Right atrium auricular region (tissue), 2 donors: ENCODE measurements around the gene CIAPIN1. TPM values are rescaled to one million over a fixed set of nuclear protein-coding genes. Genes with fewer than 3 reads are reported as not detected.

Source experiments
- DNase-seq: peaks from one replicate; pipeline ENCODE4 v3.0.0-alpha.2; 2019; ENCODE audit warnings: low spot score
- H3K27ac ChIP-seq, 2 donors: fragments of 200-600 bp; sonication (generic); 1 replicate in 1 of 2; 2 replicates in 1 of 2; pipeline ENCODE4 v1.5.1; 2016 to 2019
- H3K27me3 ChIP-seq, 2 donors: fragments of 200-600 bp; sonication (generic); one replicate each; pipeline versions ENCODE4 v1.5.1 to v1.6.0; 2017 to 2019
- H3K36me3 ChIP-seq: fragments of 200-600 bp; sonication (generic); one replicate; pipeline ENCODE4 v1.5.1; 2016
- H3K4me1 ChIP-seq, 2 donors: fragments of 200-600 bp; sonication (generic); one replicate each; pipeline versions ENCODE4 v1.5.1 to v1.6.0; 2017 to 2019
- H3K4me3 ChIP-seq, 2 donors: fragments of 200-600 bp; sonication (generic); 1 replicate in 1 of 2; 2 replicates in 1 of 2; pipeline ENCODE4 v1.5.1; 2017 to 2019; ENCODE audit warnings: mild to moderate bottlenecking in 1 of 2, moderate library complexity in 1 of 2
- H3K9me3 ChIP-seq, 2 donors: fragments of 200-600 bp; sonication (generic); one replicate each; pipeline ENCODE4 v1.5.1; 2019
- CTCF ChIP-seq, 2 donors: fragments of 200-600 bp; sonication (generic); IDR thresholded peaks; one replicate each; pipeline ENCODE4 v1.5.1; 2019; ENCODE audit warnings: antibody characterized with exemption in 2 of 2
- total RNA-seq, 2 donors: library from RNA; depleted of rRNA; stranded (reverse); fragments of >200 nt; gene quantifications; one replicate each; pipeline ENCODE4 v1.1.0, GENCODE V29; 2016

Gene CIAPIN1
- total RNA-seq, 2 donors from 2014 or later, result 33.0 to 34.4 TPM

- peaks cover 0 to 30% of the 10 kb centered on the region in 2 donors for H3K4me1 ChIP-seq
- TF ChIP-seq CTCF (IDR thresholded peaks at IDR 0.05), result no peak
- DNase-seq, result no peak
- H3K9me3 ChIP-seq, result no peaks in the 10 kb centered on the region
- H3K27me3 ChIP-seq, result no peaks in the 10 kb centered on the region
- H3K4me3 ChIP-seq, result peak overlapping the region; percentile 70 to 76
- H3K27ac ChIP-seq, result peak overlapping the region; percentile 73 to 75
- H3K36me3 ChIP-seq, result no peaks in the 10 kb centered on the region
Measured at GRCh38 chr16:57485091-57485915, 38.1 kb upstream of the CIAPIN1 start.

- H3K36me3 ChIP-seq, result no peaks in the 10 kb centered on the region
- no peaks in the 10 kb centered on the region for H3K9me3 ChIP-seq
- H3K27ac ChIP-seq, result peak overlapping the region in 1 of 2 donors; percentile 73
- no peak for TF ChIP-seq CTCF (IDR thresholded peaks at IDR 0.05)
- DNase-seq, result no peak
- H3K27me3 ChIP-seq, result no peaks in the 10 kb centered on the region
- no peak overlapping the region for H3K4me3 ChIP-seq
- H3K4me1 ChIP-seq, result peaks cover 0 to 36% of the 10 kb centered on the region in 2 donors
Measured at GRCh38 chr16:57484515-57485005, 37.4 kb upstream of the CIAPIN1 start.

- no peak for DNase-seq
- Histone ChIP-seq H3K4me3 (no peak overlapping the region), H3K36me3 (no peaks in the 10 kb centered on the region), H3K27me3 (no peaks in the 10 kb centered on the region), H3K27ac (no peak overlapping the region), H3K9me3 (no peaks in the 10 kb centered on the region), H3K4me1 (peaks cover 0 to 43% of the 10 kb centered on the region in 2 donors)
- TF ChIP-seq CTCF (IDR thresholded peaks at IDR 0.05), result no peak
Measured at GRCh38 chr16:57483725-57484514, 36.7 kb upstream of the CIAPIN1 start.

- Histone ChIP-seq H3K36me3 (no peaks in the 10 kb centered on the region), H3K27ac (no peak overlapping the region), H3K4me1 (peaks cover 0 to 52% of the 10 kb centered on the region in 2 donors), H3K9me3 (no peaks in the 10 kb centered on the region), H3K27me3 (no peaks in the 10 kb centered on the region), H3K4me3 (no peak overlapping the region)
- TF ChIP-seq CTCF (IDR thresholded peaks at IDR 0.05), result no peak
- no peak for DNase-seq
Measured at GRCh38 chr16:57482845-57483545, 35.8 kb upstream of the CIAPIN1 start.

- H3K4me3 ChIP-seq, result no peak overlapping the region
- DNase-seq, result no peak
- H3K9me3 ChIP-seq, result no peaks in the 10 kb centered on the region
- TF ChIP-seq CTCF (IDR thresholded peaks at IDR 0.05), result no peak
- peaks cover 0 to 58% of the 10 kb centered on the region in 2 donors for H3K4me1 ChIP-seq
- H3K36me3 ChIP-seq, result no peaks in the 10 kb centered on the region
- no peaks in the 10 kb centered on the region for H3K27me3 ChIP-seq
- H3K27ac ChIP-seq, result no peak overlapping the region
Measured at GRCh38 chr16:57481421-57481820, 34.2 kb upstream of the CIAPIN1 start.
